Esophagus muscularis mucosa (tissue), 3 donors: ENCODE results near the gene MAGI2.

Experiments used
- CTCF ChIP-seq, 3 experiments: fragments of 200-600 bp in 2 of 3; fragments of 450-650 bp in 1 of 3; sonication (generic) in 2 of 3; IDR thresholded peaks; one replicate each; pipeline ENCODE4 v1.5.1; 2017 to 2019; ENCODE audit warnings: antibody characterized with exemption in 3 of 3, mild to moderate bottlenecking in 2 of 3, moderate library complexity in 1 of 3
- POLR2A ChIP-seq: fragments of 450-650 bp; IDR thresholded peaks from one replicate; pipeline ENCODE4 v1.6.1; 2017; ENCODE audit warnings: antibody characterized with exemption, moderate library complexity, mild to moderate bottlenecking, low read depth
- POLR2AphosphoS5 ChIP-seq, 2 donors: sonication (generic); formaldehyde crosslinking; IDR thresholded peaks; one replicate each; pipeline ENCODE4 v1.6.1; 2017; ENCODE audit warnings: antibody characterized with exemption in 2 of 2

- TF ChIP-seq POLR2A = no peak
- TF ChIP-seq CTCF (IDR thresholded peaks at IDR 0.05) = no peak
- no peak for TF ChIP-seq POLR2AphosphoS5 (IDR thresholded peaks at IDR 0.05)
Observed at GRCh38 chr7:78043159-78043558, 1410.3 kb downstream of the MAGI2 start.
